ENCODE measurements around the gene LIMS1.

DNA sequence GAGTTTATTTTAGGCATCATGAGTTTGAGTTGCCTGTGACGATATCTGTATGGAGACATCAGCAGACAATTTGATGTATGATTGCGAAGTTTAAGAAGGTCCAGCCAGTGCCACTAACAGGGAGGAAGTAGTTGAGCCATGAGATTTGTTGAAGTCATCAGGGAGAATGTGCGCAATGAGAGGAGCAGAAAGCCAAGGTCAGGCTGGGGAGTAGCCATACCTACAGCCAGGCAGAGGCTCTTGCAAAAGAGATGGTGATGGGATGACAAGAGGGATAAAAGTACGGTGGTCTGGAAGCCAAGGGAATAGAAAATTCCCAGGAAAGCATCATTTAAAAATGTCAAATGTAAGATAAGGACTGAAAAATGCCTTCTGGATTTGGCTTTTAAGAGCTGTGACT lies 51.2 kb downstream of the LIMS1 start:
- no peak for TF ChIP-seq POLR2AphosphoS5 (IDR thresholded peaks at IDR 0.05; ENCODE audit: insufficient read depth, low read depth, low read length)
- TF ChIP-seq, protein P1, sequence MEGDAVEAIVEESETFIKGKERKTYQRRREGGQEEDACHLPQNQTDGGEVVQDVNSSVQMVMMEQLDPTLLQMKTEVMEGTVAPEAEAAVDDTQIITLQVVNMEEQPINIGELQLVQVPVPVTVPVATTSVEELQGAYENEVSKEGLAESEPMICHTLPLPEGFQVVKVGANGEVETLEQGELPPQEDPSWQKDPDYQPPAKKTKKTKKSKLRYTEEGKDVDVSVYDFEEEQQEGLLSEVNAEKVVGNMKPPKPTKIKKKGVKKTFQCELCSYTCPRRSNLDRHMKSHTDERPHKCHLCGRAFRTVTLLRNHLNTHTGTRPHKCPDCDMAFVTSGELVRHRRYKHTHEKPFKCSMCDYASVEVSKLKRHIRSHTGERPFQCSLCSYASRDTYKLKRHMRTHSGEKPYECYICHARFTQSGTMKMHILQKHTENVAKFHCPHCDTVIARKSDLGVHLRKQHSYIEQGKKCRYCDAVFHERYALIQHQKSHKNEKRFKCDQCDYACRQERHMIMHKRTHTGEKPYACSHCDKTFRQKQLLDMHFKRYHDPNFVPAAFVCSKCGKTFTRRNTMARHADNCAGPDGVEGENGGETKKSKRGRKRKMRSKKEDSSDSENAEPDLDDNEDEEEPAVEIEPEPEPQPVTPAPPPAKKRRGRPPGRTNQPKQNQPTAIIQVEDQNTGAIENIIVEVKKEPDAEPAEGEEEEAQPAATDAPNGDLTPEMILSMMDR (IDR thresholded peaks at IDR 0.05; ENCODE audit: extremely low read depth in 1 of 2, insufficient read depth in 1 of 2, low read depth in 1 of 2, low read length in 2 of 2), result no peak

All from endothelial cell of umbilical vein (primary cell).